GM21367 (cell line): ENCODE measurements around the gene HIP1R.

ENCODE experiments used
- ATAC-seq: cut with Tn5 transposase; IDR thresholded peaks from one replicate; pipeline ENCODE4 v1.9.1; 2021; ENCODE audit not compliant: unreplicated experiment

HIP1R gene

GRCh38 chr12:122847921-122848421 lies 12.7 kb downstream of the HIP1R start:
- no peak for ATAC-seq

- no peak for ATAC-seq
Observed at GRCh38 chr12:122848471-122849351, 13.5 kb downstream of the HIP1R start.

- no peak for ATAC-seq
Observed at GRCh38 chr12:122849352-122850047, 14.2 kb downstream of the HIP1R start.

- ATAC-seq, result no peak
Observed at GRCh38 chr12:122850048-122850445, 14.8 kb downstream of the HIP1R start.

- no peak for ATAC-seq
Observed at GRCh38 chr12:122850695-122851350, 15.6 kb downstream of the HIP1R start.

GRCh38 chr12:122851820-122852219 lies 16.6 kb downstream of the HIP1R start:
- ATAC-seq, result no peak

GRCh38 chr12:122852336-122853275 lies 17.3 kb downstream of the HIP1R start:
- ATAC-seq, result no peak

- no peak for ATAC-seq
Observed at GRCh38 chr12:122853582-122854245, 18.5 kb downstream of the HIP1R start.

- no peak for ATAC-seq
Observed at GRCh38 chr12:122854554-122854953, 19.3 kb downstream of the HIP1R start.

- ATAC-seq, result no peak
Observed at GRCh38 chr12:122855071-122855829, 20.0 kb downstream of the HIP1R start.

- ATAC-seq, result no peak
Observed at GRCh38 chr12:122855928-122856831, 20.9 kb downstream of the HIP1R start.

- ATAC-seq, result no peak
Observed at GRCh38 chr12:122856999-122857671, 21.9 kb downstream of the HIP1R start.

GRCh38 chr12:122858171-122858570 lies 22.9 kb downstream of the HIP1R start:
- no peak for ATAC-seq

GRCh38 chr12:122858591-122859302 lies 23.5 kb downstream of the HIP1R start:
- ATAC-seq, result no peak

- no peak for ATAC-seq
Observed at GRCh38 chr12:122859303-122860039, 24.2 kb downstream of the HIP1R start.
